Gastrocnemius medialis (tissue), 4 donors: ENCODE data around the gene CELF4.

ENCODE experiments used
- CTCF ChIP-seq, 5 experiments: fragments of 450-650 bp in 3 of 5; fragments of 200-600 bp in 2 of 5; sonication (generic) in 2 of 5; IDR thresholded peaks in 4 of 5; conservative IDR thresholded peaks in 1 of 5; 1 replicate in 4 of 5; 2 replicates in 1 of 5; pipeline ENCODE4 v1.5.1; 2016 to 2019; ENCODE audit warnings: antibody characterized with exemption in 5 of 5, mild to moderate bottlenecking in 3 of 5, moderate library complexity in 3 of 5
- POLR2A ChIP-seq, 2 donors: fragments of 450-650 bp; IDR thresholded peaks; one replicate each; pipeline ENCODE4 v1.6.1; 2017; ENCODE audit warnings: antibody characterized with exemption in 2 of 2, mild to moderate bottlenecking in 2 of 2, moderate library complexity in 2 of 2

- TF ChIP-seq CTCF (IDR thresholded peaks at IDR 0.05 in 4 of 5, conservative IDR thresholded peaks at IDR 0.05 in 1 of 5) (no peak), POLR2A (IDR thresholded peaks at IDR 0.05) (no peak)
These were observed 307.5 kb downstream of the CELF4 start for GRCh38 chr18:37258131-37258530.
